Lower lobe of right lung (tissue), 2 donors: ENCODE results near the gene PRSS38. TPM values are rescaled to one million over a fixed set of nuclear protein-coding genes. Genes with fewer than 3 reads are reported as not detected.

ENCODE experiments used
- ATAC-seq, 2 donors: fragments of 200-7000 bp; cut with Tn5 transposase; one replicate each; pipeline ENCODE4 v1.9.1; 2020 to 2022; ENCODE audit warnings: mild to moderate bottlenecking in 2 of 2, moderate library complexity in 2 of 2
- DNase-seq: peaks from one replicate; pipeline ENCODE4 v3.0.0-alpha.2; 2020
- H3K27ac ChIP-seq: fragments of 200-600 bp; one replicate; pipeline ENCODE4 v1.8.0; 2022
- H3K27me3 ChIP-seq: fragments of 200-600 bp; one replicate; pipeline ENCODE4 v1.8.0; 2022; ENCODE audit warnings: low read depth
- H3K36me3 ChIP-seq: fragments of 200-600 bp; one replicate; pipeline ENCODE4 v1.8.0; 2022; ENCODE audit warnings: mild to moderate bottlenecking
- H3K4me1 ChIP-seq: fragments of 200-600 bp; one replicate; pipeline ENCODE4 v1.8.0; 2022
- H3K4me3 ChIP-seq: fragments of 200-600 bp; one replicate; pipeline ENCODE4 v1.8.0; 2022; ENCODE audit warnings: mild to moderate bottlenecking
- H3K9me3 ChIP-seq: fragments of 200-600 bp; one replicate; pipeline ENCODE4 v1.8.0; 2022
- intact Hi-C: fragments of 100-400 bp; cut with DNase I; formaldehyde crosslinking; loops from one replicate; pipeline ENCODE4 v1.11.0; 2022
- total RNA-seq: library from RNA; stranded (reverse); fragmentation: NEBNext Ultra II Directional; extraction: Animal tissue kit (Norgen Biotek cat#: 25700); gene quantifications from one replicate; pipeline ENCODE4 v1.2.1, GENCODE V29; 2021
- TF ChIP-seq, protein P1 (sequence below): fragments of 200-600 bp; IDR thresholded peaks from one replicate; pipeline ENCODE4 v1.8.0; 2022; ENCODE audit warnings: antibody characterized with exemption, mild to moderate bottlenecking
- donor health status: DM: no; HTN: yes; CAD: no; lungs with severe emphysema.

PRSS38 gene
- total RNA-seq, 1 donor from 2014 or later, result not detected

DNA sequence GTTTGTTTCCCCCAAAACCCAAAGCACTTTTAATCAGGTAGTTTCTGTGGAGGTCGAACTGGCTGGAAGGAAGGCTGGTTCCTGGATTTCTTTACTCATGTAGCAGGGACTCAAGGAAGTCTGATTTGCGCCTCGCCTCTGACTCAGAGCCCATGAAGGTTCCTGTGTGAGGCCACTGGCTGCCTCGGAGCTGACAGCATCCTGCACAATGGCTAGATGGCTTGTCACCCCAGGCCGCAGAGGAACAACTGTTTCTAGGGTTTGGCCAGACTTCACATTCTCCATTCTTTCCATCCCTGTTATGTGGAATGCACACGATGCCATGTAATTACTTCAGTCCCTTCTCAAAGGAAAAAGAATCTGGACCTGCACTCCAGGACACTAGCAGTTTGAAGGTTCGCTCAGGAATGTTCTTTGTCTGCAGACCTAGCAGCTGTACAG, 39.1 kb upstream of the PRSS38 start:
- Histone ChIP-seq H3K27me3 (no peaks in the 10 kb centered on the region), H3K4me3 (no peak overlapping the region), H3K4me1 (no peaks in the 10 kb centered on the region), H3K27ac (no peak overlapping the region), H3K9me3 (no peaks in the 10 kb centered on the region), H3K36me3 (peaks cover 33% of the 10 kb centered on the region)
- ATAC-seq (no peak), DNase-seq (no peak)
- intact Hi-C loops, result no loop called here
- TF ChIP-seq, protein P1, sequence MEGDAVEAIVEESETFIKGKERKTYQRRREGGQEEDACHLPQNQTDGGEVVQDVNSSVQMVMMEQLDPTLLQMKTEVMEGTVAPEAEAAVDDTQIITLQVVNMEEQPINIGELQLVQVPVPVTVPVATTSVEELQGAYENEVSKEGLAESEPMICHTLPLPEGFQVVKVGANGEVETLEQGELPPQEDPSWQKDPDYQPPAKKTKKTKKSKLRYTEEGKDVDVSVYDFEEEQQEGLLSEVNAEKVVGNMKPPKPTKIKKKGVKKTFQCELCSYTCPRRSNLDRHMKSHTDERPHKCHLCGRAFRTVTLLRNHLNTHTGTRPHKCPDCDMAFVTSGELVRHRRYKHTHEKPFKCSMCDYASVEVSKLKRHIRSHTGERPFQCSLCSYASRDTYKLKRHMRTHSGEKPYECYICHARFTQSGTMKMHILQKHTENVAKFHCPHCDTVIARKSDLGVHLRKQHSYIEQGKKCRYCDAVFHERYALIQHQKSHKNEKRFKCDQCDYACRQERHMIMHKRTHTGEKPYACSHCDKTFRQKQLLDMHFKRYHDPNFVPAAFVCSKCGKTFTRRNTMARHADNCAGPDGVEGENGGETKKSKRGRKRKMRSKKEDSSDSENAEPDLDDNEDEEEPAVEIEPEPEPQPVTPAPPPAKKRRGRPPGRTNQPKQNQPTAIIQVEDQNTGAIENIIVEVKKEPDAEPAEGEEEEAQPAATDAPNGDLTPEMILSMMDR, result no peak

DNA sequence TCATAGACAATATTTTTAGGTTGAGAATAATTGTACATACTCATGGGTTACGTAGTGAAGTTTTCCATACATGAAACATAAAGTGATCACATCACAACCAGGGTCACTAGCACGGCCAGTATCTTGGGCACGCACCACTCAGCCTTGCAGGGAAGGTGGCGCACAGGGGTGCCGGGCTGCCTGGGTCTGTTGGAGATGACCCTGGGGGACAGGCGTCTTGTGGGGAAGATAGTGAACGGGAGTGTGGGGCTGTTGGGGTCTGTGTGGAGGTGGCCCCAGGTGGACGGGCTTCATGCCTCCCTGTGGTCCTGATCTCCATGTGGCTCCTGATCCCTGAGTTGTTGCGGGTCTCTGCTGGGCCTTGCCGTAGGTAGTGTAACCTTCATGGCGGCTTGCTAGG, 38.3 kb upstream of the PRSS38 start:
- H3K9me3 ChIP-seq, result no peaks in the 10 kb centered on the region
- TF ChIP-seq, protein P1, result no peak
- intact Hi-C loops, result no loop called here
- ATAC-seq (no peak), DNase-seq (no peak)
- no peaks in the 10 kb centered on the region for H3K4me1 ChIP-seq
- no peak overlapping the region for H3K4me3 ChIP-seq
- H3K27me3 ChIP-seq, result no peaks in the 10 kb centered on the region
- peaks cover 34% of the 10 kb centered on the region for H3K36me3 ChIP-seq
- no peak overlapping the region for H3K27ac ChIP-seq

DNA sequence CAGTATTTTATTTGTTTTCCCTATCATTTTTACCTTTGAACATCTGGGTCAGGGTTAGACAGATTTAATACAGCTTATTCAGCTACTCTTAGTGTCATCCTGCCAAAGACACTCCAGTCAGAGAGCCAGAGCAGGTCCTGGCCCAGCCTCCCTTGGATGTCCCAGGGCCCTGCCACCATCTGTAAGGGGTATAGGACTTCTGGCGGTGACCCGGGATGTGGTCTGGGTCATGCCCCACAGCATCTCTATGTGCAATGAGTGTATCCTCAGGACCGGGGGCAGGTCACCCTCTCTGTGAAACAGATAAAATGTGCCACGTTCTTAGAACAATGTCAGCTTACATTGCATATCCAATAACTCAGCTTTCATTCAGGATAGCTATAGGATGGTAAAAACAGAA, 37.8 kb upstream of the PRSS38 start:
- Histone ChIP-seq H3K4me1 (no peaks in the 10 kb centered on the region), H3K9me3 (no peaks in the 10 kb centered on the region), H3K27me3 (no peaks in the 10 kb centered on the region), H3K36me3 (peaks cover 36% of the 10 kb centered on the region), H3K27ac (no peak overlapping the region), H3K4me3 (no peak overlapping the region)
- TF ChIP-seq, protein P1, result no peak
- intact Hi-C loops, result no loop called here
- ATAC-seq (no peak), DNase-seq (no peak)

DNA sequence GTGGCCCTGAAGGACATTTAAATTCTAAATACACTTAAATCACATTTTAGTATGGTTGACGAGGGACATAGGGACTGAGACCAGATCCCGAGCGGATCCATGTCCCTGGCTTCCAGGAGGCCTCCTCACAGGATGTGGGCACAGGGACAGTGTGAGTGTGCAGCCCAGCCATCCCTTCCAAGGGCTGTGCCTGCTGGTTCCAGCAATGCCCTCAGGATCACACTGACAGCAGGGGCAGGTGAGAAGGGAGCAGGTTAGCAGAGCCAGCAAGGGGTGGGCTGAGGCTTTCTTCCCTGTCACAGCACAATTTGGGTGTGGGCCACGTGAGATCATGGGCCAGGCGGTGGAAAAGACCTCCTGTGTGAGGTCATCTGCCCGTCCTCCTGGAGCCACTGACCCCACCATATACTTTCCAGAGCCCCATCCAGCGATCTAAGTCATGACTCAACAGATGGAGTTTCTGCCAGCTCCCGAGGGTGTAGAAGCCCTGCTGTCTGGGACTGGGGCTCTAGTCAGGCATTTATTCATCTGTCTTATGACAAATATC, 37.0 kb upstream of the PRSS38 start:
- DNase-seq, result no peak
- no peaks in the 10 kb centered on the region for H3K4me1 ChIP-seq
- H3K9me3 ChIP-seq, result no peaks in the 10 kb centered on the region
- ATAC-seq, result no peak
- intact Hi-C loops, result no loop called here
- H3K27ac ChIP-seq, result no peak overlapping the region
- peaks cover 36% of the 10 kb centered on the region for H3K36me3 ChIP-seq
- TF ChIP-seq, protein P1, result no peak
- H3K4me3 ChIP-seq, result no peak overlapping the region
- H3K27me3 ChIP-seq, result no peaks in the 10 kb centered on the region

DNA sequence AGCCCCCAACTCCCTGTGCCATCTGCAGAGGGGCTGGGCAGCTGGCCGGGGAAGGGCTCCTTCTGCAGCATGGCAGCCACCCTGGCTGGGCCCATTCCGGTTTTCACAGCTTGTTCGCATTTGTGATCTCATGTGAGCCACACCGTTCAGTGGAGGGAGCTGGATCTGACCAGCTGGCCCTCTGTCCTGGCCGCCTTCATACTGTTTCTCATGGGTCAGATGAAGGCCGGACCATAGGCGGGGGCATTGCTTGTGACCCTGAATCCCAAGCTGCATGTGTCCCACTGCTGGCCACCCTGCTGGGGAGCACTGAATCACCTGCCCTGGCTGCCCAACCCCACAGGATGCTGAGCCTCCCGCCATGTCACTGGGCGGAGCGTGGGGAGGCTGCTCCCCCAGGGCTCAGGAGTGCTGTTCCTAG, 36.4 kb upstream of the PRSS38 start:
- Histone ChIP-seq H3K36me3 (peaks cover 36% of the 10 kb centered on the region), H3K4me1 (no peaks in the 10 kb centered on the region), H3K9me3 (no peaks in the 10 kb centered on the region), H3K4me3 (no peak overlapping the region), H3K27ac (no peak overlapping the region), H3K27me3 (no peaks in the 10 kb centered on the region)
- DNase-seq (no peak), ATAC-seq (no peak)
- intact Hi-C loops, result no loop called here
- TF ChIP-seq, protein P1, result no peak
